Testis (tissue), 3 donors: ENCODE data around the gene CACNA1S. TPM values are rescaled to one million over a fixed set of nuclear protein-coding genes. Genes with fewer than 3 reads are reported as not detected.

ENCODE experiments used
- DNase-seq: peaks from one replicate; pipeline ENCODE4 v3.0.0-alpha.2; 2019
- H3K27ac ChIP-seq, 2 donors: fragments of 200-600 bp; sonication (generic); one replicate each; pipeline ENCODE4 v1.5.1; 2019
- H3K27me3 ChIP-seq: fragments of 200-600 bp; sonication (generic); one replicate; pipeline ENCODE4 v1.5.1; 2019
- H3K36me3 ChIP-seq: fragments of 200-600 bp; sonication (generic); one replicate; pipeline ENCODE4 v1.5.1; 2017; ENCODE audit warnings: low read depth; ENCODE audit errors: missing control alignments
- H3K4me1 ChIP-seq: fragments of 200-600 bp; sonication (generic); one replicate; pipeline ENCODE4 v1.5.1; 2019
- H3K4me3 ChIP-seq, 2 donors: fragments of 200-600 bp; sonication (generic); one replicate each; pipeline ENCODE4 v1.5.1; 2017 to 2019
- H3K9me3 ChIP-seq: fragments of 200-600 bp; sonication (generic); one replicate; pipeline ENCODE4 v1.5.1; 2017
- POLR2A ChIP-seq: fragments of 450-650 bp; IDR thresholded peaks from one replicate; pipeline ENCODE4 v1.6.1; 2017; ENCODE audit warnings: antibody characterized with exemption, mild to moderate bottlenecking, moderate library complexity
- WGBS, 2 donors: methylation state at CpG; one replicate each; pipeline ENCODE4 v1.1.5; 2018; 5-methylcytosine and 5-hydroxymethylcytosine counted together
- intact Hi-C: fragments of 100-400 bp; cut with DNase I; formaldehyde crosslinking; loops from one replicate; pipeline ENCODE4 v1.15.1; 2023; ENCODE audit warnings: low total_unique reads
- polyA plus RNA-seq: library from polyadenylated mRNA; stranded (reverse); fragments of 350-450 nt; fragmentation: Illumina TruSeq; extraction: RNeasy Lipid Tissue Mini Kit (QIAGEN cat#74804); gene quantifications from one replicate; pipeline ENCODE4 v1.2.3, GENCODE V29; 2014; ENCODE audit warnings: low read depth, low replicate concordance; ENCODE audit not compliant: insufficient read depth
- total RNA-seq, 2 donors: library from RNA; depleted of rRNA; stranded (reverse); fragments of >200 nt; gene quantifications; one replicate each; pipeline ENCODE4 v1.2.3, GENCODE V29; 2016
- TF ChIP-seq, protein P1 (sequence below), 3 experiments: fragments of 450-650 bp in 2 of 3; fragments of 200-600 bp in 1 of 3; sonication (generic) in 1 of 3; IDR thresholded peaks; one replicate each; pipeline ENCODE4 v1.5.1; 2016 to 2019; ENCODE audit warnings: antibody characterized with exemption in 3 of 3, mild to moderate bottlenecking in 2 of 3, moderate library complexity in 1 of 3

The CACNA1S gene
- total and polyA plus RNA-seq, 3 donors from 2014 or later, result 0.08 to 0.87 (median 0.12) TPM

DNA sequence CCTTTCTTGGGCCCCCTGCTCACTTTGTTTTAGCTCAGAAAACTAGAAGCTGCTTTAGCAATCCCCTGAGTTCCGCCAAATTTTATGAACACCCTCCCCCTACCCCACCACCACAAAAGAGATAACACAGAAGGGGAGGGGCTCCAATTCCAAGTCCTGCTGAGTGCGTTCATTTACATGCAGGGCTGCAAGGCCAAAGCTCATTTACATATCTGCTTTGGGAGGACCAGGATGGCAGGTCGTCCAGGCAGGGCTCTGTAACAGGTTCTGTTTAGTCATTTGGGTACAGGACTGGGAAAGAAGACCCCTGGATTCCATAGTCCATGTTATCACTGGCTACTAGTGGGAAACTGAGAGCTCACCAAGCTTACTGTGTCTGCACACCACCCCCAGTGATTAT, 52.8 kb downstream of the CACNA1S start:
- WGBS, 2 donors, result 85 to 86% methylated on average over 3 of the region's 3 CpGs
- TF ChIP-seq, protein P1, sequence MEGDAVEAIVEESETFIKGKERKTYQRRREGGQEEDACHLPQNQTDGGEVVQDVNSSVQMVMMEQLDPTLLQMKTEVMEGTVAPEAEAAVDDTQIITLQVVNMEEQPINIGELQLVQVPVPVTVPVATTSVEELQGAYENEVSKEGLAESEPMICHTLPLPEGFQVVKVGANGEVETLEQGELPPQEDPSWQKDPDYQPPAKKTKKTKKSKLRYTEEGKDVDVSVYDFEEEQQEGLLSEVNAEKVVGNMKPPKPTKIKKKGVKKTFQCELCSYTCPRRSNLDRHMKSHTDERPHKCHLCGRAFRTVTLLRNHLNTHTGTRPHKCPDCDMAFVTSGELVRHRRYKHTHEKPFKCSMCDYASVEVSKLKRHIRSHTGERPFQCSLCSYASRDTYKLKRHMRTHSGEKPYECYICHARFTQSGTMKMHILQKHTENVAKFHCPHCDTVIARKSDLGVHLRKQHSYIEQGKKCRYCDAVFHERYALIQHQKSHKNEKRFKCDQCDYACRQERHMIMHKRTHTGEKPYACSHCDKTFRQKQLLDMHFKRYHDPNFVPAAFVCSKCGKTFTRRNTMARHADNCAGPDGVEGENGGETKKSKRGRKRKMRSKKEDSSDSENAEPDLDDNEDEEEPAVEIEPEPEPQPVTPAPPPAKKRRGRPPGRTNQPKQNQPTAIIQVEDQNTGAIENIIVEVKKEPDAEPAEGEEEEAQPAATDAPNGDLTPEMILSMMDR (IDR thresholded peaks at IDR 0.05), result no peak
- no peak for TF ChIP-seq POLR2A
- H3K27me3 ChIP-seq, result no peaks in the 10 kb centered on the region
- H3K27ac ChIP-seq, result no peak overlapping the region
- H3K4me3 ChIP-seq, result no peak overlapping the region
- intact Hi-C loops, result no loop called here
- no peaks in the 10 kb centered on the region for H3K9me3 ChIP-seq
- peaks cover 5% of the 10 kb centered on the region for H3K4me1 ChIP-seq
- DNase-seq, result no peak
- H3K36me3 ChIP-seq, result no peaks in the 10 kb centered on the region

DNA sequence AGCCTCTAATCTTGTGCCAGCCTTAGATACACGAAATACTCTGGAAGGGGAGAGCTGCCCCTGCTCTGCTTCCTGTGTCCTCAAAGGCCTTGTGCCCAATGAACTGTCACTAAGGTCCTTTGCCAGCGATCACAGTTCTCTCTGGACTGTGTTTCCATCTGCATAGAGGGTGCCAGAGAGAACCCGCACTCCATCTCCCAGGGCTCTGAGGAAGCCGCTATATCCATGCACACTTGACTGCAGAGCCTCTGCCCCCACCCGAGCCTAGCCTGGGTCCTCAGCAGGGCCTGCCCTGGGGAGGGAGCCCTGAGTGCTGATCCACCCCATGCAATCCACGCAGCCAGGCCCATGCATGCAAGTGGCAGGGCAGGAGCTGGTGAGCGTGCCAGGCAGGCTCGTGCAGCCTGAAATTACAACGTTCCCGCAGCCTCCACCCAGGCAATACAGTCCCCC, 58.1 kb downstream of the CACNA1S start:
- 76 to 83% methylated on average over 10 of the region's 10 CpGs for WGBS, 2 donors
- Histone ChIP-seq H3K27me3 (no peaks in the 10 kb centered on the region), H3K4me1 (peaks cover 7% of the 10 kb centered on the region)

DNA sequence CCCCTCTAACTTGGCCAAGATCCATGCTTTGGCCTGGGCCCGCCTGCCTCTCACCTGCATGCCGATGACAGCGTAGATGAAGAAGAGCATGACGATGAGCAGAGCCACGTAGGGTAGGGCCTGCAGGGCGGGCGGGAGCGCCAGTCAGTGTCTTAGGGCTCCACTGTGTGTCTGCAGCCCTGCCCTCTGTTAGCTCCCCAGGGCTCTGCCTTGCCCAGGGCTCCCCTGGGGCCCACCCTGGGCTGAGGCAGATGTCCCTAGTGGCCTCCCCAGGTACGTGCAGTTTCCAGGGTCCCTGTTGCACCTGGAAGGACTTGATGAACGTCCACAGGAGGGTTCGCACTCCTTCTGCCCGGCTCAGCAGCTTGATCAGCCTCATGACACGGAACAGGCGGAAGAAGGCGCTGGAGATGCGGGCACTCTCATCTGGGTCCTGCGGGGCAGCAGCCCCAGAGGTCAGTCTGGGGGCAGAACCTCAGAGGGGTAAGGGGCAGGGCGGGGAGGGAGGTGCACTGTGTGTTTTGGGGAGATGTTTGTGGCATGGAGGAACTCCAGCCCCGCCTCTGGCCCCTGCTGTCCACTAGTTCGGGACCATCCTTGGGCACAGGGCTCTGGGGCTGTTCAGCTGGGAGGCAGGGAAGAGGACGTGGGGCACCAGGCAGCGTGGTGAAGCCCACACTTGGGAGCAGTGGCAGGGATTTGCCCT, 58.9 kb downstream of the CACNA1S start:
- WGBS, 2 donors, result 92 to 97% methylated on average over 12 to 22 of the region's 22 CpGs
- no peak overlapping the region for H3K4me3 ChIP-seq
- peaks cover 7% of the 10 kb centered on the region for H3K4me1 ChIP-seq
- no peaks in the 10 kb centered on the region for H3K27me3 ChIP-seq
- TF ChIP-seq, protein P1 (IDR thresholded peaks at IDR 0.05), result no peak
- TF ChIP-seq POLR2A, result no peak
- no peaks in the 10 kb centered on the region for H3K9me3 ChIP-seq
- DNase-seq, result no peak
- intact Hi-C loops, result no loop called here
- H3K27ac ChIP-seq, result no peak overlapping the region
- H3K36me3 ChIP-seq, result no peaks in the 10 kb centered on the region

More for the DNA sequence above, 58.1 kb downstream of the CACNA1S start:
- no peak overlapping the region for H3K4me3 ChIP-seq
- no peak for DNase-seq
- intact Hi-C loops, result no loop called here
- no peak for TF ChIP-seq POLR2A
- TF ChIP-seq, protein P1 (IDR thresholded peaks at IDR 0.05), result no peak
- no peaks in the 10 kb centered on the region for H3K9me3 ChIP-seq
- no peaks in the 10 kb centered on the region for H3K36me3 ChIP-seq
- H3K27ac ChIP-seq, result no peak overlapping the region

DNA sequence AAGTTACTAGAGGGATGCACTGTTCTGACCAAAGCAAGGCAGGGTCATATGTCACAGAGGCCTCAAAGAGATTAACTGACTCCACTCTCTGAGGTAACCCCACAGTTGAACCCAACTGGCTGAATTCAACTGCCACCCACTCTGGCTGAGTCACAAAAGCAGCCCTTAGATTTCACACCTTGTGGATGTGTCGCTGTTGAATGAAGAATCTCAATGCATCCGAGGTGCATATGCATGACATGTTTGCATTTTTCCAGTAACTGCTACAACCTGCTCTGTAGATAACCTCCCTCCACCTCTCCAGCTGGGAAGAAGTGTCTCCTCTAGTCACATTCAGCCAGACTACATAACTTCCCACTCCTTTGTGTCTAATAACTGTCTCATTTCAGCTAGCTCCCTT, 60.8 kb downstream of the CACNA1S start:
- H3K4me3 ChIP-seq, result no peak overlapping the region
- H3K9me3 ChIP-seq, result no peaks in the 10 kb centered on the region
- TF ChIP-seq POLR2A, result no peak
- TF ChIP-seq, protein P1 (IDR thresholded peaks at IDR 0.05), result no peak
- no peak for DNase-seq
- 74 to 100% methylated on average over 2 of the region's 2 CpGs for WGBS, 2 donors
- no peak overlapping the region for H3K27ac ChIP-seq
- H3K36me3 ChIP-seq, result no peaks in the 10 kb centered on the region
- no peaks in the 10 kb centered on the region for H3K27me3 ChIP-seq
- intact Hi-C loops, result no loop called here
- H3K4me1 ChIP-seq, result peaks cover 7% of the 10 kb centered on the region
